ENCODE data around the gene SYNDIG1.

DNA sequence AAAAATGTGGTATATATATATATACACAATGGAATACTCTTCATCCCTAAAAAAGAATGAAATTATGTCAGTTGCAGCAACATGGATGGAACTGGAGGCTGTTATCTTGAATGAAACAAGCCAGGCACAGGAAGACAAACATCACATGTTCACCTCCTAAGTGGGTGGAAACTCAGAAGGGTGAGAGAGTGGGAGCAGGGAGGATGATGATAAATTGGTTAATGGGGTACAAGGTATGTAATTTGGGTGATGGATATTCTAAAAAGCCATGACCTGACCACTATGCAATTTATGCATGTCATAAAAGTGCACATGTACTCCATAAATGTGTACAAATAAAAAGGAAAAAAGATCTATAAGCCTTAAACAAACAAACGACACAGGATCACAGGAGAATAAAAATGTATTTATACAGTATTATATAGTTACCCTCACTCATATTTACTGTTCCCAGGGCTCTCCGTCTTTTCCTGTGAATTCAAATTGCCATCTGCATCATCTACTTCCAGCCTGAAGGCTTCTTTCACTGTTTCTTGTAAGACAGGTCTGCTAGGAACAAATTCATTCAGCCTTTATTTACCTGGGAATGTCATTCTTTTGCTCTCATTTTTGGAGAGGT, 89.8 kb downstream of the SYNDIG1 start:
- no peak for TF ChIP-seq SP1 (IDR thresholded peaks at IDR 0.05)
- TF ChIP-seq ARNT (IDR thresholded peaks at IDR 0.05) = no peak
- TF ChIP-seq PKNOX1 (IDR thresholded peaks at IDR 0.05) = no peak
- no peak for TF ChIP-seq ZNF384 (IDR thresholded peaks at IDR 0.05)
- TF ChIP-seq FOXA1 (IDR thresholded peaks at IDR 0.05) = no peak
- TF ChIP-seq FOXK2 (IDR thresholded peaks at IDR 0.05) = no peak
- no peak for TF ChIP-seq BHLHE40 (IDR thresholded peaks at IDR 0.05; ENCODE audit: borderline replicate concordance)
- TF ChIP-seq TARDBP (IDR thresholded peaks at IDR 0.05) = no peak
- TF ChIP-seq ELF4 (IDR thresholded peaks at IDR 0.05) = no peak
- TF ChIP-seq SUZ12 (IDR thresholded peaks at IDR 0.05) = no peak
